Measurements from ENCODE around the gene NGF.

The NGF gene

GRCh38 chr1:115283249-115283648, 54.8 kb downstream of the NGF start:
- no peak for DNase-seq (ENCODE audit: low read depth, low spot score)

GRCh38 chr1:115282807-115283208, 55.2 kb downstream of the NGF start:
- no peak for DNase-seq (ENCODE audit: low read depth, low spot score)

- no peak for DNase-seq (ENCODE audit: low read depth, low spot score)
These were observed 56.9 kb downstream of the NGF start for GRCh38 chr1:115281143-115281542.

DNA sequence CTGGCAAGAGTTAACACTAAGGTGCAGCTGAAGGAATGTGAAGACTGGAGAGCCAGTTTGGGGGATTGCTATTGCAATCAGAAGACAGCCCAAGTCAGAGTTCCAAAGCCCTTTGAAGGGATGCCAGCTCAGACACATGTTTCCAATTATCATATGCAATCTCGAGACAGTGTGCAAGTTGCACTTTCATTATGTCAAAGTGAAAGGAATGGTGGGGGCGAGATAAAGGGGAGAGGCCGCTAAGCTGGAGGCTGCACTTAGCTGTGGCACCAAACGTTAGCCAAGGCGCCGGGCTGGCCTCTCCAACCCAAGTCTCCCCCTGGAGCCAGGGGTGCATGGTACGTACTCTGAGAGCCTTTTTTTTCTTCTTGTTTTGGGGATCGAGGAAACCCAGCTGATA, 58.0 kb downstream of the NGF start:
- no peak for DNase-seq (ENCODE audit: low read depth, low spot score)

DNA sequence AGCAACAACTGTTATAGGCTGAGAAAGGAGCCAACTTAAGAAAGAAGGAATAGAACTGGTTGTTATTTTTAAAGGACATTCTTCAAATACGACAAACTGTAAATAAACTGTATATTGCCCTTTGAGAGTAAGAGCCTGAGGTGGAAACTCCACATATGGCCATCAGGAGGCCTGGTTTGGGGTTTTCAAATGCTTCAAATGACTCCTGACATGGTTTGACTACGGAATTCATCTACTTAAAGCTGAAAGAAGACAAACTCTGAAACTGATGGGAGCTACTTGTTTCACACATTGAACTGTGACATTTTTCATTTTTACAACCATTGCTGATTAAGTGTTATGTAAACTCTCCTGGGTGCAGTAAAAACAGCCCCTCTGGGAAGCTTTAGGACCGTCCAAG, 59.8 kb downstream of the NGF start:
- no peak for DNase-seq (ENCODE audit: low read depth, low spot score)

- DNase-seq (ENCODE audit: low read depth, low spot score): no peak
These were observed 60.8 kb downstream of the NGF start for GRCh38 chr1:115277276-115277675.

DNA sequence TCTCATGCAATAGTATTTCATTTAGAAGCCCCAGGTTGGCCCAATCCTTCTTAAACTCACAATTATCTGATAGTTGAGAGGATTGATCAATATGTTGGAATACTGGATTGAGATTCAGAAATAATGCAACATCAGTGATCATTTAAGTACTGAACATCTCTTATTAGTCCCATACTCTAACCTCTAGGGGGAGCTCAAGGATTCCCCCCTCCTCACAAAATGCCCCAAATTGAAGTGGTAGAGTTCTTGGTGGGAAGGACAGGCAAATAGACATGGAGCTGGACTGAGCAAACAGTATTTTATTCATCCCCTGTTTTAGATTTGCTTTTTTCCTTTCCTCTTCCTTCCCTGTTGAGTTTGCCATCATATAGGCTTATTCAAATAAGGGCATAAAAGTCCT, 62.8 kb downstream of the NGF start:
- DNase-seq (ENCODE audit: low read depth, low spot score): no peak

- DNase-seq (ENCODE audit: low read depth, low spot score): no peak
These were observed 63.6 kb downstream of the NGF start for GRCh38 chr1:115274467-115274866.

DNA sequence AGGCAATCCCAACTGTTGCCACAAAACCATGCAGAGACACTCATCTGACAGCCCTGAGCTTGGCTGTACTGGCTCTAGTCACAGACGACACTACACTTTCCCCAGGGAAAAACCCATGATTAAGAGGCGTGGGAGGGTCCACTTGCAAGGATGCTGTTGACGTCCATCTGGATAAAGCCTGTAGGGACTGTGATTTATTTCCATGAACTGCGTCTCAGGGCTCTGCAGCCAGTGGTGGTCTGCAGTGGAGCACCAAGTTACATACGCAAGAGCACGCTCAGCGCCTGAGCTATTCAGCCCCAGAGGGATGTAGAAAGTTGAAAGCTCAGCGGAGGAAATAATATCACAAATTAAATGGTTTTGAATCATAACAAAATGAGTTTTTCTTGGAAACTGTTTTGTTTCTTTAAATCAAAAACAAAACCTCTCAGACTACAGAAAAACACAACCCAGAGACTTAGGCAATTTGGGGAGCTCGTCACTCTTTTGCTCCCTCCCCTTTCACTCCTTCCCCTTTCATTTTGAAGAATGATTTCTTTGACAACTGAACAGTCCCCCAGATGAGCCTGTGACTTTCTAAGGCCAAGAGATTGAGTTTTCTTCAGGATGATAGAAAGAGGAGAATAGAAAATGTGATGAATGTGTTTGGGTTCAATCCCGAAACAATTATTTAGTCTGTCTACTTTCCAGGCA, 71.2 kb downstream of the NGF start:
- DNase-seq (ENCODE audit: low read depth, low spot score): no peak

GRCh38 chr1:115265099-115265498, 73.0 kb downstream of the NGF start:
- DNase-seq (ENCODE audit: low read depth, low spot score): no peak

- no peak for DNase-seq (ENCODE audit: low read depth, low spot score)
These were observed 75.2 kb downstream of the NGF start for GRCh38 chr1:115262886-115263285.

- DNase-seq (ENCODE audit: low read depth, low spot score): no peak
These were observed 76.6 kb downstream of the NGF start for GRCh38 chr1:115261496-115261895.

DNA sequence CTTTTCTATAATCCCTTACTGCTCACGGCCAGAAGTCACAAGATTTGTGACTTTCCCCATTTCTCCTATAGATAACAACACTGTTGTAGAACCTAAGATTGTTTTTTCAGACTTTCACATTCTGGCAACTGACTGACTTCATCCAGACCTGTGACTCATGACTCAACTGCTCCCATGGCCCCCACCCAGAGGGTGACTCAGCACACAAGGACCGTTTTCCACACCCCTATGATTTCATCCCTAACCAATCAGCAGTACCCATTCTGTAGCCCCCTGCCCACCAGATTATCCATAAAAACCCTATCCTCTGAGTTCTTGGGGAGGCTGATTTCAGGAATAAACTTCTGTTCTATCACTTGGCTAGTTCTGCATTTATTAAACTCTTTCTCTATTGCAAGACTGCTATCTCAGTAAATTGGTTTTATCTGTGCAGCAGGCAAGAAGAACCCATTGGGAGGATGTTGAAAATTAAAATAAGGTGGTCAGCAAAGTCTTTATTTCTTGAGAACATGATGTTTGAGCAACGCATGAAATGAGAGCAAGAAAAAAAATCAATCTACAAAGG, 79.7 kb downstream of the NGF start:
- no peak for DNase-seq (ENCODE audit: low read depth, low spot score)

DNA sequence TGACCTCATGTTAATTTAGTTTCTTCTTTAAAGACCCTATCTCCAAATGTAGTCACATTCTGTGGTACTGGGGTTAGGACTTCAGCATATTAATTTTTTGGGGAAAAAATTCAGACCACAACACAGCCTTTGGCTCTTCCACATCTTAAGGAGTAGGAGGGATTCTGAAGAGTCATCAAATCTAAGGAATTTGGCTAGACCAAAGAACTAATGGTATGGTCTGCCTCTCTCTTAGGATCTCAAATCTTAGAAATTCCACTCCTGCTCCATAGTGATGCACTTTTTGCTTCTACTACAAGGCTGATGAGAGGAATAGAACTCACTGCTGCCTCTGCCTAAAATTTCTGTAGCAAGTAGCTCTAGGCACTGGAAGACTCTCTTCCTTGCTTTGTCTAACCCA, 80.5 kb downstream of the NGF start:
- no peak for DNase-seq (ENCODE audit: low read depth, low spot score)

DNA sequence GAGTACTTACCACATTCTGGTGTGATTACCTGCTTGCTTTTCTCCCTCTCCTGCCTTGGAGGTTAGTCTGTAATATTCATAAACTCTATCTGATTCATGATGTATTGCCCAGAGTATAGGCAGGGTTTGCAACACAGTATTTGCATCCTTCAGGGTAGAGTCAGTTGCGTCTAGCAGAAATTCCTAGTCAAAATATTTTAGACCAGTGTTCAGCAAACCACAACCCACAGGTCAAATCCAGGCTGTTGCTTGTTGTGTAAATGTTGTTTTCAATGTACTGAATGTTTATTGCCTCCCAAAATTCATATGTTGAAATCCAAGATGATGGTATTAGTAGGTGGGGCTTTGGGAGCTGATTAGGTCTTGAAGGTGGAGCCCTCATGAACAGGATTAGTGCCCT, 82.9 kb downstream of the NGF start:
- no peak for DNase-seq (ENCODE audit: low read depth, low spot score)

DNA sequence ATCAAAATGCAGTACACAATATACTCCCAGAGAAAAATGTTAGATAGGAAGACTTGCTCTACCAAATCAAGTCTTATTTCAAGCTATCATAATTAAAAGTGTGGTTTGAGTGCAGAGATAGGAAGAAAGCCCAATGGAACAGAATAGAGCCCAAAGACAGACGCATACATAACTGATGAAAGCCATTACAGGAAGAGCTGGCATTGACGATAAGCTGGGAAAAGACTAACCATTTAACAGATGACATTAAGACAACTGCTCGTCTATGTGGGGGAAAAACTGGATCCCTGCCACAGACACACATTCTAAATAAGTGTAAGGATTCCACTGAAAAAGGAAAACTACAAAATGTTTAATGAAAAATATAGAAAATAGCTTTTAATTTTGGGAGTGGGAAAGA, 85.5 kb downstream of the NGF start:
- DNase-seq (ENCODE audit: low read depth, low spot score): no peak

GRCh38 chr1:115251856-115252255, 86.2 kb downstream of the NGF start:
- no peak for DNase-seq (ENCODE audit: low read depth, low spot score)

GRCh38 chr1:115251340-115251748, 86.7 kb downstream of the NGF start:
- no peak for DNase-seq (ENCODE audit: low read depth, low spot score)

DNA sequence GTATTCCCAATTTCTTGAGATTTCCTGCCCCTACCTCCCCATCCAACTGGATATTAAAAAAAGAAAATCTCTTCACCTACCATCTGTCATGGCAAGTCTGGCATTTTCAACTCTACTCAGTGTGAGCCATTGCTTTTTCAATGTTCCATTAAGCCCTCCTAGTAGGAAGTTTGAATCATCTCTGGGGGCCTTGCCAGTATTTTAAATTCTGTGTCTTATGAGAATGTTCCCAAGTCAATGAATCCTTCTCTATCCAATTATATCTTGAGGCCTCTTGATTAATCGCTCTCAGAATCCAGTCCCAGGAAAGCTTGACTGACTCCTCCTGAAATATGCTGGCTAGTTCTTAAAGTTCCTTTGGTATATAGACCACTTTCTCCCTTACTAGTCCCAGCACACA, 91.5 kb downstream of the NGF start:
- DNase-seq (ENCODE audit: low read depth, low spot score): no peak

GRCh38 chr1:115245227-115245626, 92.8 kb downstream of the NGF start:
- DNase-seq (ENCODE audit: low read depth, low spot score): no peak

DNA sequence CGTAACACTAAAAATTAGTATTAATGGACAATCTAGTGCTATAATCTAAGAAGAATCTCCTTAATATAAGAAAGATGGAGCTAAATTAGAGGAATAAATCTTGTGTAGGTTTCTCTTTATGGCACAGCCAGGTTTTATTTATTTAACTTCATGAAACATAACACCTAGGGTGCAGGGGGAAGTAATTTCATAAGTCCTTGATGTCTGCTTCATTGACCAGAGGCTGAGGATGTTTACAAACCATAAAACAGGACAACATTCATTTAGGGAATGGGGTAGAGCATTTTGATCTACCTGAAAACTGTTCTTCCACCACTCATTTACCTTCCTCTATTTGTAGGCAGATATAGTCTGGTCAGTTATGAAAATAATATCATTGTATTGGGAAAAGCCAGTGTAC, 95.5 kb downstream of the NGF start:
- DNase-seq (ENCODE audit: low read depth, low spot score): no peak

DNA sequence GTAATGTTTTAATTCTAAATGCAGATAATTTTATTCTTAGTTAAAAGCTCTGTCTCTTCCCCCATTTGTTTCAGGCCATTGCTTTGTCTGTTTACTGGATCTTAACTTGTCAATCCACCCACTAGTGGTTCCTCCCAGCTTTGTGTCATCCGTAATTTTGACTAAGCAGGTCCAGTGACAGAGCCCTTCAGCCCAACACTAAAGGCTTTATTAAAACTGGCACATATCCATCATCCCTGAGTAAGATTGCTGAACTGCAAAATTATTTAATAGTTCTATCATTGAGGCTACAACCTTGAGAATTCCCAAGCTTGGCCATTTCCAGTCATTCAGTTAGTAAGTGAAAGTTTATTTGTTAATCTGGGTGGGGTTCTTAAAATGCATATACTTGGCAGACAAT, 96.7 kb downstream of the NGF start:
- DNase-seq (ENCODE audit: low read depth, low spot score): no peak

DNA sequence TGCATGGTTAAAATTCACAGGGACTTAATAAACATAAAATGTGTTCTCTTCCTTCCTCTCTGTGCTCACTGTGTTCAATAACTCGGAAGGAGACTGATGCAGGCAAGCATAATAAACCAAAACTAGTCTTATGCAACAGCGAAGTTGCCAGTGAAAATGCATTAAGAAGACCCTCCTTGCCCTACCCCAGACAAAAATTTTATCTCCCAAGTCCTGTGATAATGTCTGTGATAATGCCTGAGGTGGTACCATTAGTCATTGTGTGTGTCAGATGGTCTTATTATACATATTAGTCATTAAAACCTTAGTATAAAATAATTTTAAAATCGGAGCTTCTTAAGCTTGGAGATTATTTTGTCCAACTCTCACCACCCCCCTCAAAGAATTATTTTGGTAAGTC, 97.8 kb downstream of the NGF start:
- no peak for DNase-seq (ENCODE audit: low read depth, low spot score)

DNA sequence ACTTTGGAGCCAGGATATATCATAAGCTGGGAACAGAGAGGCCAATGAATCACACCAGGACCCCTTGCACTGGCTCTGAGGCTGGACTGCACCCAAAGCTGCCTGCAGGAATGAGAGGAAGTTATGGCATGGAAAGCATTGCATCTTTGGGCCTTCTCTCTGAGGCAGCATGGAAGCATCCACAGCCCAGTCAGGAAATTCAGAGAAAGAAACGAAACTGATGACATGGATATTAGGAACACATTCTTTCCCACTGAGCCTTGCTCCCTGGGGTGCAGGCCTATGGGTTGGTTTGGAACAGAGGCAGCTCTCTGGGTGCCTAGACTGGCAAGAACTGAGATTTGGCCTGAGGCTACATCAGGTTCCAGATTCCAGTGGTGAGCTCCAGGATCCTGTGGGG, 98.6 kb downstream of the NGF start:
- DNase-seq (ENCODE audit: low read depth, low spot score): no peak

Measured in iPS DF 19.7 (cell line).